GM23338 (cell line): ENCODE measurements around the gene SFMBT2.

Source experiments
- CREB1 ChIP-seq: fragments of 250-450 bp; sonication (Bioruptor Pico); IDR thresholded peaks from 2 replicates; pipeline ENCODE4 v1.5.0; 2020; ENCODE audit warnings: low read depth, mild to moderate bottlenecking, moderate library complexity
- ETS1 ChIP-seq: IDR thresholded peaks from 2 replicates; pipeline ENCODE4 v1.6.1; 2016; ENCODE audit warnings: antibody characterized with exemption
- EZH2 ChIP-seq: fragments of 200-600 bp; sonication (generic); IDR thresholded peaks from one replicate; pipeline ENCODE4 v1.8.0; 2017; ENCODE audit warnings: antibody characterized with exemption, mild to moderate bottlenecking, low read depth; ENCODE audit not compliant: unreplicated experiment
- EZH2phosphoT487 ChIP-seq: fragments of 200-600 bp; sonication (generic); IDR thresholded peaks from one replicate; pipeline ENCODE4 v1.8.1; 2018; ENCODE audit warnings: antibody characterized with exemption; ENCODE audit not compliant: unreplicated experiment
- JUNB ChIP-seq: IDR thresholded peaks from one replicate; pipeline ENCODE4 v1.6.1; 2016; ENCODE audit warnings: antibody characterized with exemption; ENCODE audit not compliant: unreplicated experiment
- NANOG ChIP-seq: IDR thresholded peaks from 2 replicates; pipeline ENCODE4 v1.6.1; 2016; ENCODE audit warnings: antibody characterized with exemption, borderline replicate concordance
- POLR2AphosphoS5 ChIP-seq: IDR thresholded peaks from 2 replicates; pipeline ENCODE4 v1.6.1; 2016; ENCODE audit warnings: antibody characterized with exemption, low read depth
- REST ChIP-seq: IDR thresholded peaks from one replicate; pipeline ENCODE4 v1.6.1; 2018; ENCODE audit warnings: antibody characterized with exemption; ENCODE audit not compliant: unreplicated experiment
- STAT1 ChIP-seq: IDR thresholded peaks from one replicate; pipeline ENCODE4 v1.6.1; 2016; ENCODE audit warnings: antibody characterized with exemption; ENCODE audit not compliant: unreplicated experiment
- ZNF114 ChIP-seq: fragments of 250-450 bp; sonication (Bioruptor Pico); IDR thresholded peaks from 2 replicates; pipeline ENCODE4 v1.5.0; 2020; ENCODE audit warnings: mild to moderate bottlenecking, moderate library complexity
- ZNF331 ChIP-seq: fragments of 250-450 bp; sonication (Bioruptor Pico); IDR thresholded peaks from 2 replicates; pipeline ENCODE4 v1.5.0; 2020; ENCODE audit warnings: low read depth, mild to moderate bottlenecking, moderate library complexity
- TF ChIP-seq, protein P1 (sequence below), 2 experiments: fragments of 200-600 bp in 1 of 2; sonication (generic) in 1 of 2; conservative IDR thresholded peaks; 2 replicates each; pipeline versions ENCODE4 v1.5.1 to v1.6.1; 2016 to 2017; ENCODE audit warnings: antibody characterized with exemption in 2 of 2, low read depth in 2 of 2, mild to moderate bottlenecking in 2 of 2, moderate library complexity in 1 of 2

DNA sequence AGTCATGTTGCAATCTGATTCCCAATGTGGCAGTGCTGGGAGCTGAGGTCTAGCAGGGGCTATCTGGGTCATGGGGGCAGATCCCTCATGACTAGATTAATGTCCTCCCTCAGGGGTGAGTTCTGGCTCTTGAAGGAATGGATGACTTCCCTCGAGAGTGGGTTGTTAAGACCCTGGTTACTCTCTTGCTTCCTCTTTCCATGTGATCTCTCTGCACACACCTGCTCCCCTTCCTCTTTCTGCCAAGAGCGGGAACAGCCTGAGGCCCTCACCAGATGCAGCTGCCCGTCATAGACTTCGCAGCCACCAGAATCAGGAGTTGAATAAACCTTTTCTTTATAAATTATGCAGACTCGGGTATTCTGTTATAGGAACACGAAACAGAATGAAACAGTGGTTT, 37.8 kb downstream of the SFMBT2 start:
- TF ChIP-seq, protein P1, sequence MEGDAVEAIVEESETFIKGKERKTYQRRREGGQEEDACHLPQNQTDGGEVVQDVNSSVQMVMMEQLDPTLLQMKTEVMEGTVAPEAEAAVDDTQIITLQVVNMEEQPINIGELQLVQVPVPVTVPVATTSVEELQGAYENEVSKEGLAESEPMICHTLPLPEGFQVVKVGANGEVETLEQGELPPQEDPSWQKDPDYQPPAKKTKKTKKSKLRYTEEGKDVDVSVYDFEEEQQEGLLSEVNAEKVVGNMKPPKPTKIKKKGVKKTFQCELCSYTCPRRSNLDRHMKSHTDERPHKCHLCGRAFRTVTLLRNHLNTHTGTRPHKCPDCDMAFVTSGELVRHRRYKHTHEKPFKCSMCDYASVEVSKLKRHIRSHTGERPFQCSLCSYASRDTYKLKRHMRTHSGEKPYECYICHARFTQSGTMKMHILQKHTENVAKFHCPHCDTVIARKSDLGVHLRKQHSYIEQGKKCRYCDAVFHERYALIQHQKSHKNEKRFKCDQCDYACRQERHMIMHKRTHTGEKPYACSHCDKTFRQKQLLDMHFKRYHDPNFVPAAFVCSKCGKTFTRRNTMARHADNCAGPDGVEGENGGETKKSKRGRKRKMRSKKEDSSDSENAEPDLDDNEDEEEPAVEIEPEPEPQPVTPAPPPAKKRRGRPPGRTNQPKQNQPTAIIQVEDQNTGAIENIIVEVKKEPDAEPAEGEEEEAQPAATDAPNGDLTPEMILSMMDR (conservative IDR thresholded peaks at IDR 0.05; ENCODE audit: low read depth in 2 of 2), result no peak
- TF ChIP-seq NANOG (no peak), POLR2AphosphoS5 (no peak), EZH2 (no peak), CREB1 (CRISPR knock-in tag) (no peak), REST (no peak), STAT1 (no peak), ZNF331 (no peak), EZH2phosphoT487 (no peak), ZNF114 (CRISPR knock-in tag) (no peak), ETS1 (no peak), JUNB (no peak)
